ENCODE results near the gene SLC2A13. TPM values are rescaled to one million over a fixed set of nuclear protein-coding genes. Genes with fewer than 3 reads are reported as not detected.

The SLC2A13 gene
- 17.4 TPM for total RNA-seq

DNA sequence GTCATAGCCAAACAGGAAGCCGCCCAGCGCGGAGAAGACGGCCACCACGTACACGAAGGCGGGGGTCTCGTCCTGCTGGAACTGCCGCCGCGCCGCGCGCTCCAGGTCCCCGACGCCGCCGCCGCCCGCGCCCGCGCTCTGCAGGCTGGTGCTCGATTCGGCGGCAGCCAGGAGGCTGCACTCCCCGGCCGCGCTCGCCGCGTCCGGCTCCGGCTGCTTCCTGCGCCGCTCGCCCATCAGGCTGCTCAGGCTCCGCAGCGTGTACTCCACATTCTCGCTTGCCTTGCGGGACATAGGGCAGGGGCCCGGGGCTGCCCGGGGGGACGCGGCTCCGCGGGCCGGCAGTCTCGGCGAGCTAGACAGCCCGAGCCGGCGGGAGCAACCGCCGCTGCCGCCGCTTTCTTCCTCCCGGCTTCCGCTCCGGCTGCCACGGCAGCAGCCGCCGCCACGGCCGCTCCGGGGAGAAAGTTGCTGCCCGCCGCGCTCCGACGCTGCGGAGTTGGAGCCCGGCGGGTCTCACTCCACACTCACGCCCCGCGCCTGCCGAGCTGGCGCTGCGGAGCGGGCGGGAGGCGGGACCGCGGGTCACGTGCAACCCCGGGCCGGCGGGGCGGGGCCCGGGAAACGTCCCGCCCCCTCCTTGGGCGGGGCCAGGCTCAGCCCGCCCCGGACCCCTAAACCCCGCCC, at the start of gene SLC2A13:
Gene SLC2A13 (minus strand): TSS at position 567 of the 687 bp plus-strand sequence. CDS start 273 bp downstream, at position 294.
- intact Hi-C loops (cut with DNase I), result loop anchor here (5.0 to 10.0 kb wide), 3 partner anchors 93 to 1079 kb away; partner anchors contain the start of gene PDZRN4
- H3K9me3 ChIP-seq, result no peaks in the 10 kb centered on the region
- peaks cover 25% of the 10 kb centered on the region for H3K4me1 ChIP-seq
- H3K27me3 ChIP-seq, result no peaks in the 10 kb centered on the region
- DNase-seq (ENCODE audit: extremely low spot score in 2 of 2), result no peak
- TF ChIP-seq POLR2AphosphoS5 (IDR thresholded peaks at IDR 0.05; ENCODE audit: insufficient read depth in 1 of 2, low read depth in 1 of 2) (peak in 1 of 2 donors; percentile 26), POLR2A (IDR thresholded peaks at IDR 0.05) (peak in 1 of 2 donors; percentile 80)
- TF ChIP-seq, protein P1, sequence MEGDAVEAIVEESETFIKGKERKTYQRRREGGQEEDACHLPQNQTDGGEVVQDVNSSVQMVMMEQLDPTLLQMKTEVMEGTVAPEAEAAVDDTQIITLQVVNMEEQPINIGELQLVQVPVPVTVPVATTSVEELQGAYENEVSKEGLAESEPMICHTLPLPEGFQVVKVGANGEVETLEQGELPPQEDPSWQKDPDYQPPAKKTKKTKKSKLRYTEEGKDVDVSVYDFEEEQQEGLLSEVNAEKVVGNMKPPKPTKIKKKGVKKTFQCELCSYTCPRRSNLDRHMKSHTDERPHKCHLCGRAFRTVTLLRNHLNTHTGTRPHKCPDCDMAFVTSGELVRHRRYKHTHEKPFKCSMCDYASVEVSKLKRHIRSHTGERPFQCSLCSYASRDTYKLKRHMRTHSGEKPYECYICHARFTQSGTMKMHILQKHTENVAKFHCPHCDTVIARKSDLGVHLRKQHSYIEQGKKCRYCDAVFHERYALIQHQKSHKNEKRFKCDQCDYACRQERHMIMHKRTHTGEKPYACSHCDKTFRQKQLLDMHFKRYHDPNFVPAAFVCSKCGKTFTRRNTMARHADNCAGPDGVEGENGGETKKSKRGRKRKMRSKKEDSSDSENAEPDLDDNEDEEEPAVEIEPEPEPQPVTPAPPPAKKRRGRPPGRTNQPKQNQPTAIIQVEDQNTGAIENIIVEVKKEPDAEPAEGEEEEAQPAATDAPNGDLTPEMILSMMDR (IDR thresholded peaks at IDR 0.05), result no peak
- peak within 1 kb of the TSS; percentile 87 for H3K27ac ChIP-seq
- no peaks in the 10 kb centered on the region for H3K36me3 ChIP-seq
- H3K4me3 ChIP-seq, result peak within 1 kb of the TSS; percentile 60 to 90

DNA sequence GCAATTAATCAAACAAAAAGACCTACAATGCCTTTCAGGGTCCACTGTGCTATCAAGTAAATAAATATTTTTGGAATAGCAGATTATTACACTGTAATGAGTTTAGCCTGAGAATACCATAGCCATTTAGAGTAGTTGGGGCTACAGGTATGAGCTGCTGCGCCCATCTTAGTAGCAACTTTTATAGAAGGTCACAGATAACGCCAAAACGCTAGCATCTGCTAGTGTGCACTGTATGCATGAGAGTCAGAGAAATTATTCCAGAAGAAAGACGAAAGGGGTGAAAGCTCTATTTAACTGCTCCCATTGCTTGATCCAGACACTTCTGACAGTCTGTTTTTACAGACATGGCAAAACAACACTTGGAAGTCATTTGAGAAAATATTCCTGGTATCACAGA, 48.5 kb upstream of the SLC2A13 start:
- H3K9me3 ChIP-seq, result no peaks in the 10 kb centered on the region
- no peak overlapping the region for H3K27ac ChIP-seq
- DNase-seq (ENCODE audit: extremely low spot score in 2 of 2), result no peak
- TF ChIP-seq POLR2AphosphoS5 (IDR thresholded peaks at IDR 0.05; ENCODE audit: insufficient read depth in 1 of 2, low read depth in 1 of 2) (no peak), POLR2A (IDR thresholded peaks at IDR 0.05) (no peak)
- TF ChIP-seq, protein P1 (IDR thresholded peaks at IDR 0.05), result no peak
- no peaks in the 10 kb centered on the region for H3K4me1 ChIP-seq
- no peaks in the 10 kb centered on the region for H3K27me3 ChIP-seq
- H3K36me3 ChIP-seq, result no peaks in the 10 kb centered on the region
- no peak overlapping the region for H3K4me3 ChIP-seq
- intact Hi-C loops (cut with DNase I), result loop anchor here (10.0 kb wide), 1 partner anchor 160 kb away; no protein-coding TSS in a partner anchor

DNA sequence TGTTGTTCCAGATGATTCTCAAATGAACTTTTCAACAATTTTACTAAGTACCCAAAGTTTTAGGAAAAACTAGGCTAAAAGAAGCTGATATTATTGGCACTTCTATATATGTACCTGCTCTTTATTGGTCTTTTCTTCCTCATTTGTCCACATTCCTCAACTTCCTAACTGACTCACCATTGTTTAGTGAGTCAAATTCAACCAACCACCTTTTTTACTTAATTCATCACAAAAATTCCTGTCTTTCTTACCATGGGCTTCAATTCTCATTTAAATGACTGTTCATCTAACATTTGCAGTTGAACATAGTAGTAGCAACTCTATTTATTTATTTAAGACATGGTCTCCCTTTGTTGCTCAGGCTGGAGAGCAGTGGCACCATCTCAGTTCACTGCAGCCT, 47.6 kb upstream of the SLC2A13 start:
- intact Hi-C loops (cut with DNase I), result loop anchor here (10.0 kb wide), 1 partner anchor 161 kb away; no protein-coding TSS in a partner anchor
- no peaks in the 10 kb centered on the region for H3K36me3 ChIP-seq
- no peak for TF ChIP-seq POLR2A (IDR thresholded peaks at IDR 0.05)
- no peaks in the 10 kb centered on the region for H3K4me1 ChIP-seq
- DNase-seq (ENCODE audit: extremely low spot score in 2 of 2), result no peak
- H3K9me3 ChIP-seq, result no peaks in the 10 kb centered on the region
- no peaks in the 10 kb centered on the region for H3K27me3 ChIP-seq
- H3K4me3 ChIP-seq, result no peak overlapping the region
- H3K27ac ChIP-seq, result no peak overlapping the region

- Histone ChIP-seq H3K4me1 (no peaks in the 10 kb centered on the region), H3K27me3 (no peaks in the 10 kb centered on the region), H3K9me3 (no peaks in the 10 kb centered on the region), H3K4me3 (no peak overlapping the region), H3K36me3 (no peaks in the 10 kb centered on the region), H3K27ac (no peak overlapping the region)
- intact Hi-C loops (cut with DNase I), result loop anchor here (10.0 kb wide), 1 partner anchor 162 kb away; no protein-coding TSS in a partner anchor
- TF ChIP-seq, protein P1 (IDR thresholded peaks at IDR 0.05), result peak; percentile 27 to 81 (median 68)
- TF ChIP-seq POLR2AphosphoS5 (IDR thresholded peaks at IDR 0.05; ENCODE audit: insufficient read depth in 1 of 2, low read depth in 1 of 2), result no peak
- DNase-seq (ENCODE audit: extremely low spot score in 2 of 2), result no peak
Observed at GRCh38 chr12:40152783-40153383, 47.0 kb upstream of the SLC2A13 start.

- no peak for TF ChIP-seq POLR2AphosphoS5 (IDR thresholded peaks at IDR 0.05; ENCODE audit: insufficient read depth in 1 of 2, low read depth in 1 of 2)
- no peak for TF ChIP-seq POLR2A (IDR thresholded peaks at IDR 0.05)
- TF ChIP-seq, protein P1 (IDR thresholded peaks at IDR 0.05), result no peak
- intact Hi-C loops (cut with DNase I), result loop anchor here (10.0 kb wide), 1 partner anchor 165 kb away; no protein-coding TSS in a partner anchor
- no peaks in the 10 kb centered on the region for H3K4me1 ChIP-seq
- no peak overlapping the region for H3K4me3 ChIP-seq
- no peak for DNase-seq (ENCODE audit: extremely low spot score in 2 of 2)
- H3K36me3 ChIP-seq, result no peaks in the 10 kb centered on the region
- H3K9me3 ChIP-seq, result no peaks in the 10 kb centered on the region
- no peaks in the 10 kb centered on the region for H3K27me3 ChIP-seq
- H3K27ac ChIP-seq, result no peak overlapping the region
Observed at GRCh38 chr12:40149673-40150260, 43.9 kb upstream of the SLC2A13 start.

Data from vagina (tissue), 2 donors.